NCI-H2107 (cell line): ENCODE results near the gene APOBEC3C.
"Not testable (repeated sequence)": the region's sequence is repeated elsewhere in the genome, so short reads cannot be mapped to it uniquely, and the experiment has no call there.

Source experiments
- DNase-seq: peaks from one replicate; lab custom pipeline; 2025; lab: John Stamatoyannopoulos, UW

Gene APOBEC3C

GRCh38 chr22:38984224-38984623, 29.8 kb upstream of the APOBEC3C start:
- DNase-seq = no peak

GRCh38 chr22:38984784-38985757, 29.0 kb upstream of the APOBEC3C start:
- DNase-seq = not testable (repeated sequence)

GRCh38 chr22:38986629-38987028, 27.4 kb upstream of the APOBEC3C start:
- DNase-seq = no peak

GRCh38 chr22:38987171-38987895, 26.7 kb upstream of the APOBEC3C start:
- no peak for DNase-seq

GRCh38 chr22:38989466-38989865, 24.6 kb upstream of the APOBEC3C start:
- no peak for DNase-seq

GRCh38 chr22:38992871-38993371, 21.1 kb upstream of the APOBEC3C start:
- not testable (repeated sequence) for DNase-seq

- no peak for DNase-seq
Observed at GRCh38 chr22:38996105-38996504, 18.0 kb upstream of the APOBEC3C start.

GRCh38 chr22:38997518-38997917, 16.5 kb upstream of the APOBEC3C start:
- no peak for DNase-seq

- no peak for DNase-seq
Observed at GRCh38 chr22:39003165-39003638, 10.9 kb upstream of the APOBEC3C start.

GRCh38 chr22:39007177-39007576, 6.9 kb upstream of the APOBEC3C start:
- DNase-seq = no peak

GRCh38 chr22:39008271-39008850, 5.7 kb upstream of the APOBEC3C start:
- not testable (repeated sequence) for DNase-seq

- DNase-seq = no peak
Observed at GRCh38 chr22:39010946-39011345, 3.1 kb upstream of the APOBEC3C start.

- no peak for DNase-seq
Observed at GRCh38 chr22:39012533-39013511, 1.2 kb upstream of the APOBEC3C start.

- not testable (repeated sequence) for DNase-seq
Observed at GRCh38 chr22:39013561-39013941, 506 bp upstream of the APOBEC3C start.

GRCh38 chr22:39014723-39015121, 665 bp downstream of the APOBEC3C start:
- not testable (repeated sequence) for DNase-seq

GRCh38 chr22:39016592-39016991, 2.5 kb downstream of the APOBEC3C start:
- no peak for DNase-seq

- no peak for DNase-seq
Observed at GRCh38 chr22:39017596-39018365, 3.7 kb downstream of the APOBEC3C start.

GRCh38 chr22:39020021-39020651, 6.1 kb downstream of the APOBEC3C start:
- not testable (repeated sequence) for DNase-seq

- DNase-seq = no peak
Observed at GRCh38 chr22:39021552-39022250, 7.6 kb downstream of the APOBEC3C start.
